Mesodermal cell (in vitro differentiated cells): ENCODE results near the gene CRK.

Source experiments
- H3K27ac ChIP-seq: 2 replicates; pipeline ENCODE4 v1.7.0; 2013; ENCODE audit warnings: mild to moderate bottlenecking, low read depth, low read length, moderate library complexity; ENCODE audit not compliant: severe bottlenecking
- H3K36me3 ChIP-seq: 2 replicates; pipeline ENCODE4 v1.7.1; 2013; ENCODE audit warnings: mild to moderate bottlenecking, low read length, moderate library complexity; ENCODE audit not compliant: control insufficient read depth, insufficient read depth
- H3K4me1 ChIP-seq: one replicate; pipeline ENCODE4 v1.7.1; 2013; ENCODE audit warnings: mild to moderate bottlenecking, low read length; ENCODE audit not compliant: insufficient read depth, control insufficient read depth, poor library complexity, severe bottlenecking
- H3K4me3 ChIP-seq: 2 replicates; pipeline ENCODE4 v1.7.0; 2013; ENCODE audit warnings: low read length, control low read depth, mild to moderate bottlenecking; ENCODE audit not compliant: insufficient read depth, poor library complexity, severe bottlenecking; ENCODE audit errors: extremely low read depth
- H3K9me3 ChIP-seq: 2 replicates; pipeline ENCODE4 v1.7.1; 2013; ENCODE audit warnings: mild to moderate bottlenecking, low read length, moderate library complexity; ENCODE audit not compliant: control insufficient read depth
- WGBS, 2 experiments: methylation state at CpG; one replicate each; pipeline ENCODE4 v1.1.5; 2013; ENCODE audit warnings: missing lambda C conversion rate in 2 of 2; ENCODE audit not compliant: insufficient coverage in 2 of 2; 5-methylcytosine and 5-hydroxymethylcytosine counted together

CRK gene

DNA sequence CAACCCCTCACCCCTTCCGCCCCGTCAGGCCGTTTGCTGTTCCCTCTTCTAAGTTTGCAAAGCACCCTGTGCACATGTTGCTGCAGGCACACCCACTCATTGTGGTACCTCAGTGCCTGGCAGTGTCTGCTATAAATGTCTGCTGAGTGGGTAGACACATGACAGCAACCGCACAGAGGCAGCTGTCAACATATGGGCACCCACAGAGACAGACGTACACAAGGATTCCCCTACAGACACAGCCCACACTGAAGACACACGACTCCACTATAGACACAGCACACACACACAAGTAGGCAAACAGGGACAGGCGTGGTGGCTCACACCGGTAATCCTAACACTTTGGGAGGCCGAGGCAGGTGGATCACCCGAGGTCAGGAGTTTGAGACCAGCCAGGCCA, 17.8 kb upstream of the CRK start:
- WGBS, 2 experiments: 95 to 100% methylated on average over 4 to 10 of the region's 10 CpGs
- Histone ChIP-seq H3K4me1 (peaks cover 3% of the 10 kb centered on the region), H3K27ac (no peak overlapping the region), H3K36me3 (peaks cover 89% of the 10 kb centered on the region), H3K4me3 (no peak overlapping the region), H3K9me3 (no peaks in the 10 kb centered on the region)

DNA sequence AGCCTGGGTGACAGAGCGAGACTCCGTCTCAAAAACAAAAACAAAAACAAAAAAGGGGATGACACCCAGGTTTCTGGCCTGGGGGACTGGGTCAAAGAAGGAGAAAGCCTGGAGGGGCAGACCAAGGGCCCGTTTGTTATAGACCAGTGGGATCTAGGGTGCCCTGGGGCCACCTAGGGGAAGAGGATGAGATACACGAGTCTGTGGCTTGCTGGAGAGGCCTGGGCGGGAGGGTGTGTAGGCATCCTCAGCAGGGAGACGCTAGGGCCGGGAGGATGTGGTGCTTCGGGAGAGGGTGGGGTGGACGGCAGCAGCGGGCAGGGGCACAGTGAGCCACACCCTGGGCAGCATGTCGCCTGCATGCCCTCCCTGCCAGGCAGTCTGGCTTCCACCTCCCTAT, 17.1 kb upstream of the CRK start:
- Histone ChIP-seq H3K27ac (no peak overlapping the region), H3K4me1 (peaks cover 7% of the 10 kb centered on the region), H3K4me3 (no peak overlapping the region), H3K36me3 (peaks cover 89% of the 10 kb centered on the region), H3K9me3 (no peaks in the 10 kb centered on the region)
- 80 to 83% methylated on average over 9 of the region's 11 CpGs for WGBS, 2 experiments

DNA sequence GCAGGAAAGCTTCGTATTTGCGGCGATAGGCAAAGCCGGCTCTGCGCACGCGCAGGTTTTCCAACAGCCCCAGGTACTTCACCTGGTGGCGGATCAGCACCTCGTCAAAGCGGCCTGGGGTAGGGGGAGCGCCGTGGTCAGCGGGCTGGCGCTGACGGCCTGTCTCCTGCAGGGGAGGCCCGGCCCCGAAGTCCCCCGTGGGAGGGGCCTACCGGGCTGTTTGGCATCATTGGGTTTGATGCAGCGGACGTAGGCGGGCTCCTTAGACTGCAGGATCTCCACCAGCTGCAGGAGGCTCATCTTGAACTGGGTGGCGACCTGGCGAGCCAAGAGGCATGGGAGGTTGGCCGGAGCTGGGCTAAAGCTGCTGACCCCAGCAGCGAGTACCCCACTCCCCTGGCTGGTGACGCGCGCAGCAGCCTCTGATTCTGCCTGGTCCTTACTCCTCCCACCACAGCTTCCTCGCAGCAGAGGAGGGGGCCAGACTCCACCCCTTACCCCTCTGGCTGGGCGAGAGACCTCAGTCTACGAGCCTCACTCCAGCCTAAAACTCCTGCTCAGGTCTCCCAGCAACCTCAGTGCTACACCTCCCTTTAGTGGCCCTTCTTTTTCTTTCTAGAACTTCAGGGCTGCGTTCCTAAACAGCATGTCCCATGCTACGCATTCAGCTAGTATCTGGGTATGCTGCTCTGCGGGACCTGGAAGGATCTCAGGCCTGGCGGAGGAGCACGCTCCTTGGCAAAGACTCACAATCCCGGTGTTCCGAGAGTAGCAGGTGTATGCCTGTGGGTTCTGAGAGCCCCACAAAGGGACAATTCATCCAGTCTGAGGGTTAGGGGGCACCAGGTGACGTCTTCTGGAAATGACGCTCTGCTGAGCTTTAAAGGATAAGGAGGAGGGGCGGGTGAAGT, 16.1 kb upstream of the CRK start:
- no peak overlapping the region for H3K27ac ChIP-seq
- WGBS, 2 experiments: 94 to 95% methylated on average over 29 to 41 of the region's 42 CpGs
- H3K4me1 ChIP-seq: peaks cover 7% of the 10 kb centered on the region
- H3K36me3 ChIP-seq: peaks cover 87% of the 10 kb centered on the region
- no peaks in the 10 kb centered on the region for H3K9me3 ChIP-seq
- H3K4me3 ChIP-seq: no peak overlapping the region

DNA sequence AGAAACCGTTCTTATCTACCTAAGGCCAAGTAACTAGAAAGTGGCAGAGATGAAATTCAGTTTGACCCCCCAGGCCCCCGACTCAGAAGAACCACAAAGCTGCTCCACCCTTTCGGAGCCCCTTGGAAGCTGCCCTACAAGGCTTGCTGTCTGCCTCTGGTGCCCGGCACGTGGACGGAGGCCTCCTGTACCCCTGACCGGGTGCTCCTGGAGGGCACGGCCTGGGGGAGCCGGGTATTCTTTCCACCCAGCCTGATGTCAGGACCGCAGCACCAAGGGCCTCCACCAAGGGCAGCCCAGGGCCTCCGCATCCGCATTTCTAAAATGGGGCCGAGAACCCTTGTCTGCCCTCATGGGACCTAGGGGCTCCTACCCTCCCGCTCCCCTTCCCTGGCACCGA, 15.5 kb upstream of the CRK start:
- Histone ChIP-seq H3K36me3 (peaks cover 88% of the 10 kb centered on the region), H3K4me3 (no peak overlapping the region), H3K4me1 (peaks cover 7% of the 10 kb centered on the region), H3K27ac (no peak overlapping the region), H3K9me3 (no peaks in the 10 kb centered on the region)
- WGBS, 2 experiments: 99 to 100% methylated on average over 14 to 15 of the region's 15 CpGs

DNA sequence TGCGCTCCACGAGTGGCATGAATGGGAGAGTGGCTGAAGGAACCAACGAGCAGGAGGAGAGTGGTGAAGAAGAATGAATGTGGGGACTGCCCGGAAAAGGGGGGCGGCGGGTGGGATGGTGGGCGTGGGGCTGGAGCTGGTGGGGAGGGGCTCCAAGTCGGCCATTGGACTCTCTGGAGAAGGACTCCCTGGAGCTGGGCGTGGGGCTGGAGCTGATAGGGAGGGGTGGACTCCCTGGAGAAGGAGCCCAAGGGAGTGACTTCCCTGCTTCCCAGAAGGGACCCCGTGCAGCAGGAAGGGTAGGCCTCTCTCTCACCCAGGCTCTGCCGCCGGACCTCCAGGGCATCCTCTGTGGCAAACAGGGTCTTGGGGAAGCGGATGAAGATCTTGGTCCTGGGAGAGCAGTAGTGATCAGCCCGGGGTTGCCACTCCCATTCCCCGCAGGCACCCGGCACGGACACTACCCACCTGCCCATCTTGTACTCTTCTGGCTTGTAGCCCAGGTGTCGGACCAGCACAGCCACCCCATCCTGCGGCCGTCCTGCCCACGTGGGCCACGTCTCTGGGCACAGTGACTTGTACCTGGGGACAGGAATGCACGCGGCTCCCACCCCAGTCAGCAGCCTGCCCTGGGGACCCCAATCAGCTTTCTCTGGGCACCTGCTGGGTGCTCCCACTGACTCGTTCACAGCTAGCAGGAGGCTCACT, 14.9 kb upstream of the CRK start:
- Histone ChIP-seq H3K4me3 (no peak overlapping the region), H3K4me1 (peaks cover 7% of the 10 kb centered on the region), H3K27ac (no peak overlapping the region), H3K36me3 (peaks cover 85% of the 10 kb centered on the region), H3K9me3 (no peaks in the 10 kb centered on the region)
- 94 to 95% methylated on average over 18 to 22 of the region's 25 CpGs for whole genome bisulfite sequencing, 2 experiments

DNA sequence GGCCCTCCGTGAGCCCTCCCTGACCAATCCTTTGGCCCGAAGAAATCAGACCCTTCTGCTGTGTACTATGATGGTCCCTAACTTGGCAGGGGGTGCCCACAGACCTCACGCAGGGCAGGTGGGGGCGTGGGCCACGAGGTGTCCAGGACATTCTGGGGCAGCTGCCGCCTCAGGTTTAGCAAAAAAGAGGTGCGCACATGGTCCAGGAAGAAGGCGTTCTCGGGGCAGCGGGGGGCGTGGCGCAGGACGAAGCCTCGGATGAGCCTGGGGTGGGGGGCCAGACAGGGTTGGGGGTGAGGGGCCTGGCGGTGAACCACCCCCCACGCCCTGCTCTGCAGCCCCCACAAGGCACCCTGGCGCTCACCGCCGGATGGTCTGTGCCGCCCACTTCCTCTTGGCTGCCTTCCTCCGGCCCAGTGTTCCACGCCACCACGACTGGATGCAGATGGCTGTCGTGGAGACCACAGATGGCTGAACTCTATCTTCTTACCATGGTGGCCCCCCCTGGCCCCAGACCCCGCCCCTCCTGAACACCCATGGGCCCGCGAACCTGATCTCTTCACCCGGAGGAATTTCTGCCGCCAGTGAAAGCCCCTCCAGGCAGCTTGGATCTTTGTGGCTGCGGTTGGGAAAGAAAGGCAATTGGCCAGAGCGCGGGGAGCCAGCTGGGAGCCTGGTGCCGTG, 14.2 kb upstream of the CRK start:
- peaks cover 6% of the 10 kb centered on the region for H3K4me1 ChIP-seq
- H3K9me3 ChIP-seq: no peaks in the 10 kb centered on the region
- H3K27ac ChIP-seq: no peak overlapping the region
- no peak overlapping the region for H3K4me3 ChIP-seq
- peaks cover 85% of the 10 kb centered on the region for H3K36me3 ChIP-seq
- 94% methylated on average over 27 to 28 of the region's 33 CpGs for WGBS, 2 experiments

DNA sequence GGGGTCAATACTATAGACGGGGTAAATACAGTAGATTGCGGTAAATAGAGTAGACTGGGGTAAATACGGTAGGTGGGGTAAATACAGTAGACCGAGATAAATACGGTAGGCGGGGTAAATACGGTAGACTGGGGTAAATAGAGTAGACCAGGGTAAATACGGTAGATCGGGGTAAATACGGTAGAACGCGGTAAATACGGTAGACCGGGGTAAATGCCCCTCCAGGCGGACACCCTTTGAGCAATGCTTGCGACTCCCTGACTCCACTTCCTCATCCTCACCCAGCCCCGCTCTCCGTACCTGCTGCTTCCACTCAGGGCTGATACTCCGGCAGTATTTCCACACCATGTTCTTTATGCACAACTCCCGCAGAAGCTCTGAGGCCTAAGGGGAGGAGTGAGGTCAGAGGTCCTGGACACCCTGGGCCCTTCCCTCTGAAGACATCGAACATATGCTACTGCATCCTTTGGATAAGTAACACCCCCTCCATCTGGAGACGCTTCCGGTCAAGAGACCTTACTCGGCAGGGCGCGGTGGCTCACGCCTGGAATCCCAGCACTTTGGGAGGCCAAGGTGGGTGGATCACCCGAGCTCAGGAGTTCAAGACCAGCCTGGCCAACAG, 13.3 kb upstream of the CRK start:
- 61 to 67% methylated on average over 24 to 27 of the region's 28 CpGs for WGBS, 2 experiments
- no peak overlapping the region for H3K27ac ChIP-seq
- no peak overlapping the region for H3K4me3 ChIP-seq
- H3K36me3 ChIP-seq: peaks cover 87% of the 10 kb centered on the region
- H3K4me1 ChIP-seq: peaks cover 4% of the 10 kb centered on the region
- H3K9me3 ChIP-seq: no peaks in the 10 kb centered on the region

DNA sequence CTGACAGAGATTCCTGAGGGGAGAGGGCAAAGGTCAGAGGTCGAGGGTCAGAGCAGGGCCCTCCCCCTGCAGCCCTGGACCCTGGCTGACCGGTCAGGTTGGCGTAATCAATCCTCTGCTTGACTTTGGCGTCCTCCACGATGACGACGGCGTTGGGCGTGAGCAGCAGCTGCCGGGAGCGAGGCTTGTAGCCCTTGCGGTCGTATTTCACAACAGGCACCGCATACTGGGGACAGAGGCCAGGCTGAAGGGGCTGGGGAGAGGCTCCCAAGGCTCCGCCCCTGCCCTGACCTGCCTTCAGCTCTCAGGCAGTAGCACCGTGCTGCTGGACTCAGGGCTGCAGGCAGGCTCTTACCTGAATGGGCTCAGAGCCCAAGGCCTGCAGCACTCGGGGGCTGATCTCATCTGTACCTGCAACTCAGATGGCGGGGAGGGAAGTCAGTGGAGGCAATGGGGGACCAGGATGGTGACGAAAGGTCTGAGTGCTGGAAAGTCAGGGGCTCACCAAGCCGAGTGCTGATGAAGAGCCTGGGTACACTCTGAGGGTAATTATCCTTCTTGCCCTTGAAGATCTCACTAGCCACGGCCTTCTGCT, 12.0 kb upstream of the CRK start:
- H3K4me1 ChIP-seq: peaks cover 4% of the 10 kb centered on the region
- peaks cover 86% of the 10 kb centered on the region for H3K36me3 ChIP-seq
- 86 to 94% methylated on average over 19 to 21 of the region's 21 CpGs for WGBS, 2 experiments
- H3K9me3 ChIP-seq: no peaks in the 10 kb centered on the region
- H3K4me3 ChIP-seq: no peak overlapping the region
- no peak overlapping the region for H3K27ac ChIP-seq

DNA sequence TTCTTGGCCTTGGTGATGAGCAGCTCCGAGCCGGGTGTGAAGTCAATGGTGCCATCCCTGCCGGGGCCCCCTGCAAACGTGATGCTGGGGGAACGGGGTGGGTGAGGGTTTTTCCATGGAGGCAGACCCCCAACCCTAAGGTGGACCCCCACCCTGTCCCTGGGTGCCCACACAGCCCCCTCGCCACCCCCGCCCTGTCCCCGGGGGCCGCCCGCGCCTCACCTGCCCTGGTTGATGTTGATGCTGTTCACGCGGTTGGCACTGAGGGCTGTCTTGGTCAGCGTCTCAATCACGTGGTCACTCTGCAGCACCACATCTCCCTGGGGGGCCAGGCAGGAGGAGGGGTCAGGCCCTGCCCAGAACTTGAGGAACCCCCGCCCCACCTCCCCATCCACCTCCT, 11.2 kb upstream of the CRK start:
- no peak overlapping the region for H3K4me3 ChIP-seq
- H3K27ac ChIP-seq: no peak overlapping the region
- WGBS, 2 experiments: 83 to 100% methylated on average over 5 to 12 of the region's 16 CpGs
- H3K9me3 ChIP-seq: no peaks in the 10 kb centered on the region
- H3K4me1 ChIP-seq: peaks cover 4% of the 10 kb centered on the region
- H3K36me3 ChIP-seq: peaks cover 88% of the 10 kb centered on the region

DNA sequence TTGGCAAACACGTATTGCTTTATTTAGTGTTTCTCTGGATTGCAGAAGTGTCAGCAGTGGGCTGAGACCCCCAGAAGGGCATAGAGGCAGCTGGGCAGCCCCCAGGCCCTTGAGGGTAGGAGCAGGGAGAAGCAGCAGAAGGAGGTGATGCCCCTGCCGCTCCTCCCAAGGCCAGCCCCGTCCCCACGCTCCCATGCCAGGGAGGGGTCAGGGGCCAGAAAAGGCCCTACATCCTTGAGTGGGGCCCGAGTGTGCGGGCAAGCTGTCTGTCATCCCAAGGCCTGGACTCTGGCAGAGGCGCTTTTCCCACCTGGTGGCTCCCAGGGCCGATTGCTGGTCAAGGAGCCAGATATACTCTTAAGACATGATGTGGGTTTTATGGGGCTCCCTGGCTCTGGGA, 8.2 kb upstream of the CRK start:
- WGBS, 2 experiments: 95% methylated on average over 8 of the region's 8 CpGs
- H3K27ac ChIP-seq: no peak overlapping the region
- H3K4me1 ChIP-seq: peaks cover 4% of the 10 kb centered on the region
- H3K9me3 ChIP-seq: peaks cover 4% of the 10 kb centered on the region
- no peak overlapping the region for H3K4me3 ChIP-seq
- H3K36me3 ChIP-seq: peaks cover 65% of the 10 kb centered on the region
